GM12878 (cell line): Measurements from ENCODE around the gene CA10. TPM values are rescaled to one million over a fixed set of nuclear protein-coding genes. Genes with fewer than 3 reads are reported as not detected.

ENCODE experiments used
- ATAC-seq: fragments of 200-7000 bp; cut with Tn5 transposase; 3 replicates; pipeline ENCODE4 v1.9.1; 2020; ENCODE audit warnings: mild to moderate bottlenecking, moderate library complexity
- BruUV-seq: library from RNA; stranded (reverse); fragments of 400-500 nt; replicated peaks from 2 replicates; lab custom pipeline; 2021; lab: Mats Ljungman, UMichigan
- CTCF ChIA-PET: fragments of 300-600 bp; sonication (Branson Sonifier 250); formaldehyde crosslinking; extraction: SDS; loops from one replicate; lab custom pipeline; 2021; ENCODE audit warnings: inconsistent platforms; lab: Yijun Ruan, JAX
- POLR2A ChIA-PET: fragments of 350-600 bp; formaldehyde crosslinking; extraction: SDS; loops from one replicate; lab custom pipeline; 2021; ENCODE audit warnings: inconsistent platforms; lab: Charles Lee
- RAD21 ChIA-PET: fragments of 300-600 bp; sonication (Branson Sonifier 250); formaldehyde crosslinking; loops from one replicate; lab custom pipeline; 2023; ENCODE audit warnings: antibody characterized with exemption; ENCODE audit not compliant: unreplicated experiment; lab: Charles Lee
- SMC1A ChIA-PET: fragments of 300-600 bp; sonication (Branson Sonifier 250); formaldehyde crosslinking; loops from one replicate; lab custom pipeline; 2023; ENCODE audit not compliant: unreplicated experiment, uncharacterized antibody; lab: Charles Lee
- DNase-seq: peaks from one replicate; pipeline ENCODE4 v3.0.0-alpha.2; 2011; ENCODE audit warnings: low read depth, low spot score
- FAIRE-seq: peaks from 3 replicates; lab custom pipeline; 2011; peaks lifted over from hg19 to GRCh38; lab: Jason Lieb, UNC
- H2AFZ ChIP-seq: 2 replicates; pipeline ENCODE4 v1.6.0; 2011; ENCODE audit warnings: low read depth, low read length, control low read depth; ENCODE audit not compliant: control insufficient read depth
- H3K27ac ChIP-seq: 2 replicates; pipeline ENCODE4 v1.5.1; 2011; ENCODE audit warnings: control low read depth; ENCODE audit not compliant: control insufficient read depth, insufficient read depth
- H3K27me3 ChIP-seq, 2 experiments: replicated peaks in 1 of 2; 2 replicates each; pipeline versions ENCODE4 v1.6.0 to v1.6.1; 2011; ENCODE audit warnings: low read length in 1 of 2; ENCODE audit not compliant: control insufficient read depth in 2 of 2, insufficient read depth in 2 of 2
- H3K36me3 ChIP-seq, 2 experiments: 2 replicates each; pipeline ENCODE4 v1.5.1; 2011; ENCODE audit warnings: low read length in 1 of 2; ENCODE audit not compliant: control insufficient read depth in 2 of 2, insufficient read depth in 2 of 2
- H3K4me1 ChIP-seq: 2 replicates; pipeline ENCODE4 v1.6.1; 2011; ENCODE audit warnings: mild to moderate bottlenecking, low read length, moderate library complexity, mixed read lengths; ENCODE audit not compliant: control insufficient read depth, insufficient read depth
- H3K4me2 ChIP-seq: 2 replicates; pipeline ENCODE4 v1.6.0; 2011; ENCODE audit warnings: control low read depth; ENCODE audit not compliant: control insufficient read depth, insufficient read depth
- H3K4me3 ChIP-seq: fragments of 200-600 bp; sonication (generic); 2 replicates; pipeline ENCODE4 v1.5.1; 2016
- H3K79me2 ChIP-seq: 2 replicates; pipeline ENCODE4 v1.6.0; 2011; ENCODE audit warnings: low read length; ENCODE audit not compliant: control insufficient read depth, insufficient read depth
- H3K9ac ChIP-seq: 2 replicates; pipeline ENCODE4 v1.8.0; 2011; ENCODE audit warnings: low read length, control low read depth, mixed read lengths; ENCODE audit not compliant: control insufficient read depth, insufficient read depth
- H3K9me3 ChIP-seq: replicated peaks from 3 replicates; pipeline ENCODE4 v1.5.1; 2011; ENCODE audit warnings: mild to moderate bottlenecking, low read length; ENCODE audit not compliant: control insufficient read depth, insufficient read depth
- H4K20me1 ChIP-seq: 2 replicates; pipeline ENCODE4 v1.6.0; 2011; ENCODE audit not compliant: control insufficient read depth, insufficient read depth
- ATF7 ChIP-seq: fragments of 450-650 bp; IDR thresholded peaks from 2 replicates; pipeline ENCODE4 v1.6.1; 2016; ENCODE audit warnings: low read depth, mild to moderate bottlenecking
- BACH1 ChIP-seq: fragments of 450-650 bp; IDR thresholded peaks from 2 replicates; pipeline ENCODE4 v1.6.1; 2017; ENCODE audit warnings: mild to moderate bottlenecking, borderline replicate concordance
- FOXK2 ChIP-seq: fragments of 450-650 bp; IDR thresholded peaks from 2 replicates; pipeline ENCODE4 v1.6.1; 2017; ENCODE audit warnings: mild to moderate bottlenecking, moderate library complexity
- GABPA ChIP-seq: IDR thresholded peaks from 2 replicates; pipeline ENCODE4 v1.6.1; 2014; ENCODE audit warnings: antibody characterized with exemption, low read depth, mild to moderate bottlenecking, inconsistent platforms
- IKZF2 ChIP-seq, 2 experiments: fragments of 450-650 bp; IDR thresholded peaks; 2 replicates each; pipeline ENCODE4 v1.6.1; 2017; ENCODE audit warnings: mild to moderate bottlenecking in 2 of 2, moderate library complexity in 2 of 2
- JUND ChIP-seq: IDR thresholded peaks from 2 replicates; pipeline ENCODE4 v1.6.1; 2012; ENCODE audit warnings: low read depth, mild to moderate bottlenecking, low read length, improper control_type of control experiment, moderate library complexity
- NFIC ChIP-seq: IDR thresholded peaks from 2 replicates; pipeline ENCODE4 v1.6.1; 2012; ENCODE audit warnings: low read depth, mild to moderate bottlenecking, inconsistent platforms, low read length, moderate library complexity
- RUNX3 ChIP-seq: IDR thresholded peaks from 2 replicates; pipeline ENCODE4 v1.6.1; 2012; ENCODE audit warnings: low read length, inconsistent platforms
- SMAD5 ChIP-seq: IDR thresholded peaks from 2 replicates; pipeline ENCODE4 v1.6.1; 2016; ENCODE audit warnings: antibody characterized with exemption, low read depth
- SMC3 ChIP-seq: IDR thresholded peaks from 2 replicates; pipeline ENCODE4 v1.6.1; 2011; ENCODE audit warnings: low read length, improper control_type of control experiment, borderline replicate concordance
- SREBF1 ChIP-seq: IDR thresholded peaks from 2 replicates; pipeline ENCODE4 v1.6.1; 2012; ENCODE audit warnings: mild to moderate bottlenecking, low read length
- WGBS: methylation state at CpG from one replicate; pipeline ENCODE4 v1.1.6; 2016; ENCODE audit warnings: low lambda C conversion rate; ENCODE audit not compliant: insufficient replicate concordance, insufficient coverage; ENCODE audit errors: missing lambda C conversion rate; 5-methylcytosine and 5-hydroxymethylcytosine counted together
- in situ Hi-C: fragments of 300-500 bp; cut with MboI; formaldehyde crosslinking; loops from 9 replicates; pipeline ENCODE4 v1.14.3; 2018; ENCODE audit warnings: mixed read lengths
- intact Hi-C: fragments of 100-400 bp; cut with micrococcal nuclease; formaldehyde crosslinking; loops from one replicate; pipeline ENCODE4 v1.14.2; 2022; ENCODE audit not compliant: unreplicated experiment
- polyA plus RNA-seq, 11 experiments: library from polyadenylated mRNA; depleted of rRNA in 4 of 11; unstranded in 6 of 11; stranded (reverse) in 5 of 11; fragments of >200 nt; fragmentation: Nextera tagmentation in 4 of 11; fragmentation: Illumina TruSeq in 1 of 11; extraction: Ambion mirVana in 4 of 11; extraction: Trizol in 1 of 11; gene quantifications; 1 replicate in 1 of 11; 2 replicates in 10 of 11; pipeline versions ENCODE4 v1.2.1 to v1.2.3, GENCODE V29; 2011 to 2016; ENCODE audit warnings: inconsistent platforms in 2 of 11, missing spikeins in 2 of 11, low read depth in 1 of 11
- total RNA-seq, 4 experiments: library from RNA; depleted of rRNA in 3 of 4; stranded (reverse); fragments of >200 nt in 3 of 4; fragmentation: Illumina TruSeq in 1 of 4; extraction: Trizol in 1 of 4; gene quantifications; 2 replicates each; pipeline versions ENCODE4 v1.2.1 to v1.2.3, GENCODE V29; 2013 to 2021
- TF ChIP-seq, protein P1 (sequence below): fragments of 450-650 bp; IDR thresholded peaks from 2 replicates; pipeline ENCODE4 v1.6.1; 2017; ENCODE audit warnings: mild to moderate bottlenecking, moderate library complexity
- TF ChIP-seq, protein P2 (sequence below): IDR thresholded peaks from 2 replicates; pipeline ENCODE4 v1.6.1; 2011; ENCODE audit warnings: borderline replicate concordance, low read depth, mild to moderate bottlenecking, moderate library complexity, mixed read lengths, low read length; ENCODE audit not compliant: insufficient read depth; ENCODE audit errors: extremely low read length
- TF ChIP-seq, protein P3 (sequence below): IDR thresholded peaks from 2 replicates; pipeline ENCODE4 v1.6.1; 2012; ENCODE audit warnings: low read depth, low read length, improper control_type of control experiment
- TF ChIP-seq, protein P4 (sequence below): fragments of 450-650 bp; formaldehyde crosslinking; IDR thresholded peaks from 2 replicates; pipeline ENCODE4 v1.4.0; 2022; ENCODE audit warnings: mild to moderate bottlenecking, moderate library complexity

The CA10 gene
- total and polyA plus RNA-seq, 10 of the 15 experiments (the other 5 are each of a cell fraction or from before 2014, with no cell fraction given) = not detected

- WGBS = 9% methylated on average over 4 of the region's 4 CpGs
- SMC1A ChIA-PET = no interaction called here
- ATAC-seq (no peak), FAIRE-seq (no peak), DNase-seq (no peak)
- RAD21 ChIA-PET = no interaction called here
- H3K4me3 ChIP-seq = no peak overlapping the region
- POLR2A ChIA-PET = no interaction called here
- no TSS peak for BruUV-seq
- no peaks in the 10 kb centered on the region for H3K79me2 ChIP-seq
- no peak overlapping the region for H3K27ac ChIP-seq
- H3K9me3 ChIP-seq = no peaks in the 10 kb centered on the region
- H4K20me1 ChIP-seq = no peaks in the 10 kb centered on the region
- intact Hi-C loops (no loop called here), in situ Hi-C loops (no loop called here)
- no peak overlapping the region for H2AFZ ChIP-seq
- no peaks in the 10 kb centered on the region for H3K36me3 ChIP-seq
- CTCF ChIA-PET = no interaction called here
- no peak overlapping the region for H3K9ac ChIP-seq
- no peaks in the 10 kb centered on the region for H3K27me3 ChIP-seq
- no peaks in the 10 kb centered on the region for H3K4me1 ChIP-seq
- H3K4me2 ChIP-seq = no peak overlapping the region
- no peak for TF ChIP-seq SMAD5
- TF ChIP-seq BACH1 = no peak
- TF ChIP-seq ATF7 = no peak
- TF ChIP-seq RUNX3 = no peak
- TF ChIP-seq GABPA = no peak
- TF ChIP-seq, protein P1, sequence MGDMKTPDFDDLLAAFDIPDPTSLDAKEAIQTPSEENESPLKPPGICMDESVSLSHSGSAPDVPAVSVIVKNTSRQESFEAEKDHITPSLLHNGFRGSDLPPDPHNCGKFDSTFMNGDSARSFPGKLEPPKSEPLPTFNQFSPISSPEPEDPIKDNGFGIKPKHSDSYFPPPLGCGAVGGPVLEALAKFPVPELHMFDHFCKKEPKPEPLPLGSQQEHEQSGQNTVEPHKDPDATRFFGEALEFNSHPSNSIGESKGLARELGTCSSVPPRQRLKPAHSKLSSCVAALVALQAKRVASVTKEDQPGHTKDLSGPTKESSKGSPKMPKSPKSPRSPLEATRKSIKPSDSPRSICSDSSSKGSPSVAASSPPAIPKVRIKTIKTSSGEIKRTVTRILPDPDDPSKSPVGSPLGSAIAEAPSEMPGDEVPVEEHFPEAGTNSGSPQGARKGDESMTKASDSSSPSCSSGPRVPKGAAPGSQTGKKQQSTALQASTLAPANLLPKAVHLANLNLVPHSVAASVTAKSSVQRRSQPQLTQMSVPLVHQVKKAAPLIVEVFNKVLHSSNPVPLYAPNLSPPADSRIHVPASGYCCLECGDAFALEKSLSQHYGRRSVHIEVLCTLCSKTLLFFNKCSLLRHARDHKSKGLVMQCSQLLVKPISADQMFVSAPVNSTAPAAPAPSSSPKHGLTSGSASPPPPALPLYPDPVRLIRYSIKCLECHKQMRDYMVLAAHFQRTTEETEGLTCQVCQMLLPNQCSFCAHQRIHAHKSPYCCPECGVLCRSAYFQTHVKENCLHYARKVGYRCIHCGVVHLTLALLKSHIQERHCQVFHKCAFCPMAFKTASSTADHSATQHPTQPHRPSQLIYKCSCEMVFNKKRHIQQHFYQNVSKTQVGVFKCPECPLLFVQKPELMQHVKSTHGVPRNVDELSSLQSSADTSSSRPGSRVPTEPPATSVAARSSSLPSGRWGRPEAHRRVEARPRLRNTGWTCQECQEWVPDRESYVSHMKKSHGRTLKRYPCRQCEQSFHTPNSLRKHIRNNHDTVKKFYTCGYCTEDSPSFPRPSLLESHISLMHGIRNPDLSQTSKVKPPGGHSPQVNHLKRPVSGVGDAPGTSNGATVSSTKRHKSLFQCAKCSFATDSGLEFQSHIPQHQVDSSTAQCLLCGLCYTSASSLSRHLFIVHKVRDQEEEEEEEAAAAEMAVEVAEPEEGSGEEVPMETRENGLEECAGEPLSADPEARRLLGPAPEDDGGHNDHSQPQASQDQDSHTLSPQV = no peak
- TF ChIP-seq, protein P2, sequence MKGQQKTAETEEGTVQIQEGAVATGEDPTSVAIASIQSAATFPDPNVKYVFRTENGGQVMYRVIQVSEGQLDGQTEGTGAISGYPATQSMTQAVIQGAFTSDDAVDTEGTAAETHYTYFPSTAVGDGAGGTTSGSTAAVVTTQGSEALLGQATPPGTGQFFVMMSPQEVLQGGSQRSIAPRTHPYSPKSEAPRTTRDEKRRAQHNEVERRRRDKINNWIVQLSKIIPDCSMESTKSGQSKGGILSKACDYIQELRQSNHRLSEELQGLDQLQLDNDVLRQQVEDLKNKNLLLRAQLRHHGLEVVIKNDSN = no peak
- no peak for TF ChIP-seq JUND
- no peak for TF ChIP-seq IKZF2 (IDR thresholded peaks at IDR 0.05)
- no peak for TF ChIP-seq FOXK2
- TF ChIP-seq SREBF1 = no peak
- no peak for TF ChIP-seq SMC3
- TF ChIP-seq, protein P3, sequence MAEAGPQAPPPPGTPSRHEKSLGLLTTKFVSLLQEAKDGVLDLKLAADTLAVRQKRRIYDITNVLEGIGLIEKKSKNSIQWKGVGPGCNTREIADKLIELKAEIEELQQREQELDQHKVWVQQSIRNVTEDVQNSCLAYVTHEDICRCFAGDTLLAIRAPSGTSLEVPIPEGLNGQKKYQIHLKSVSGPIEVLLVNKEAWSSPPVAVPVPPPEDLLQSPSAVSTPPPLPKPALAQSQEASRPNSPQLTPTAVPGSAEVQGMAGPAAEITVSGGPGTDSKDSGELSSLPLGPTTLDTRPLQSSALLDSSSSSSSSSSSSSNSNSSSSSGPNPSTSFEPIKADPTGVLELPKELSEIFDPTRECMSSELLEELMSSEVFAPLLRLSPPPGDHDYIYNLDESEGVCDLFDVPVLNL = no peak
- no peak for TF ChIP-seq NFIC
- TF ChIP-seq, protein P4, sequence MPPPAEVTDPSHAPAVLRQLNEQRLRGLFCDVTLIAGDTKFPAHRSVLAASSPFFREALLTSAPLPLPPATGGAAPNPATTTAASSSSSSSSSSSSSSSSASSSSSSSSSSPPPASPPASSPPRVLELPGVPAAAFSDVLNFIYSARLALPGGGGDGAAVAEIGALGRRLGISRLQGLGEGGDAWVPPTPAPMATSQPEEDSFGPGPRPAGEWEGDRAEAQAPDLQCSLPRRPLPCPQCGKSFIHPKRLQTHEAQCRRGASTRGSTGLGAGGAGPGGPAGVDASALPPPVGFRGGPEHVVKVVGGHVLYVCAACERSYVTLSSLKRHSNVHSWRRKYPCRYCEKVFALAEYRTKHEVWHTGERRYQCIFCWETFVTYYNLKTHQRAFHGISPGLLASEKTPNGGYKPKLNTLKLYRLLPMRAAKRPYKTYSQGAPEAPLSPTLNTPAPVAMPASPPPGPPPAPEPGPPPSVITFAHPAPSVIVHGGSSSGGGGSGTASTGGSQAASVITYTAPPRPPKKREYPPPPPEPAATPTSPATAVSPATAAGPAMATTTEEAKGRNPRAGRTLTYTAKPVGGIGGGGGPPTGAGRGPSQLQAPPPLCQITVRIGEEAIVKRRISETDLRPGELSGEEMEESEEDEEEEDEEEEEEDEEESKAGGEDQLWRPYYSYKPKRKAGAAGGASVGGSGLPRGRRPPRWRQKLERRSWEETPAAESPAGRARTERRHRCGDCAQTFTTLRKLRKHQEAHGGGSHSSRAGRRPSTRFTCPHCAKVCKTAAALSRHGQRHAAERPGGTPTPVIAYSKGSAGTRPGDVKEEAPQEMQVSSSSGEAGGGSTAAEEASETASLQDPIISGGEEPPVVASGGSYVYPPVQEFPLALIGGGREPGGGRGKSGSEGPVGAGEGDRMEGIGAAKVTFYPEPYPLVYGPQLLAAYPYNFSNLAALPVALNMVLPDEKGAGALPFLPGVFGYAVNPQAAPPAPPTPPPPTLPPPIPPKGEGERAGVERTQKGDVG (CRISPR knock-in tag) = no peak
Measured at GRCh38 chr17:51730303-51731050, 428.0 kb downstream of the CA10 start.
